ENCODE data around the gene PRSS1.

Gene PRSS1

GRCh38 chr7:142711196-142711595, 38.1 kb upstream of the PRSS1 start:
- Histone ChIP-seq H3K9me3 (ENCODE audit: insufficient read depth, low read length) (no peaks in the 10 kb centered on the region), H3K4me3 (ENCODE audit: low read length) (no peak overlapping the region), H3K27me3 (ENCODE audit: low read depth, low read length) (peaks cover 27% of the 10 kb centered on the region), H3K79me2 (ENCODE audit: low read length) (no peaks in the 10 kb centered on the region), H3K4me2 (ENCODE audit: low read length) (no peak overlapping the region), H3K4me1 (ENCODE audit: low read length) (peaks cover 8% of the 10 kb centered on the region; the same call in 1 of the 2 replicates), H3K27ac (ENCODE audit: low read length) (no peak overlapping the region), H2AFZ (ENCODE audit: low read depth, low read length) (no peak overlapping the region), H4K20me1 (ENCODE audit: insufficient read depth, low read length) (no peaks in the 10 kb centered on the region), H3K36me3 (replicated peaks; ENCODE audit: low read depth, low read length) (no peaks in the 10 kb centered on the region), H3K9ac (ENCODE audit: low read length) (no peak overlapping the region)
- TF ChIP-seq EZH2phosphoT487 (IDR thresholded peaks at IDR 0.05; ENCODE audit: low read depth) = no peak
- TF ChIP-seq, protein P1, sequence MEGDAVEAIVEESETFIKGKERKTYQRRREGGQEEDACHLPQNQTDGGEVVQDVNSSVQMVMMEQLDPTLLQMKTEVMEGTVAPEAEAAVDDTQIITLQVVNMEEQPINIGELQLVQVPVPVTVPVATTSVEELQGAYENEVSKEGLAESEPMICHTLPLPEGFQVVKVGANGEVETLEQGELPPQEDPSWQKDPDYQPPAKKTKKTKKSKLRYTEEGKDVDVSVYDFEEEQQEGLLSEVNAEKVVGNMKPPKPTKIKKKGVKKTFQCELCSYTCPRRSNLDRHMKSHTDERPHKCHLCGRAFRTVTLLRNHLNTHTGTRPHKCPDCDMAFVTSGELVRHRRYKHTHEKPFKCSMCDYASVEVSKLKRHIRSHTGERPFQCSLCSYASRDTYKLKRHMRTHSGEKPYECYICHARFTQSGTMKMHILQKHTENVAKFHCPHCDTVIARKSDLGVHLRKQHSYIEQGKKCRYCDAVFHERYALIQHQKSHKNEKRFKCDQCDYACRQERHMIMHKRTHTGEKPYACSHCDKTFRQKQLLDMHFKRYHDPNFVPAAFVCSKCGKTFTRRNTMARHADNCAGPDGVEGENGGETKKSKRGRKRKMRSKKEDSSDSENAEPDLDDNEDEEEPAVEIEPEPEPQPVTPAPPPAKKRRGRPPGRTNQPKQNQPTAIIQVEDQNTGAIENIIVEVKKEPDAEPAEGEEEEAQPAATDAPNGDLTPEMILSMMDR (IDR thresholded peaks at IDR 0.05; ENCODE audit: low read depth, low read length) = no peak

GRCh38 chr7:142711746-142712616, 37.3 kb upstream of the PRSS1 start:
- H3K9ac ChIP-seq (ENCODE audit: low read length) = peak overlapping the region; percentile 24
- H3K27me3 ChIP-seq (ENCODE audit: low read depth, low read length) = peaks cover 27% of the 10 kb centered on the region
- no peak overlapping the region for H3K27ac ChIP-seq (ENCODE audit: low read length)
- no peaks in the 10 kb centered on the region for H3K36me3 ChIP-seq (replicated peaks; ENCODE audit: low read depth, low read length)
- peak overlapping the region; percentile 79 for H3K4me3 ChIP-seq (ENCODE audit: low read length)
- TF ChIP-seq EZH2phosphoT487 (IDR thresholded peaks at IDR 0.05; ENCODE audit: low read depth) = no peak
- TF ChIP-seq, protein P1 (IDR thresholded peaks at IDR 0.05; ENCODE audit: low read depth, low read length) = peak; percentile 82
- no peaks in the 10 kb centered on the region for H4K20me1 ChIP-seq (ENCODE audit: insufficient read depth, low read length)
- H3K4me2 ChIP-seq (ENCODE audit: low read length) = peak overlapping the region; percentile 95
- no peaks in the 10 kb centered on the region for H3K79me2 ChIP-seq (ENCODE audit: low read length)
- peak overlapping the region; percentile 92 for H2AFZ ChIP-seq (ENCODE audit: low read depth, low read length)
- peaks cover 8% of the 10 kb centered on the region; the same call in 1 of the 2 replicates for H3K4me1 ChIP-seq (ENCODE audit: low read length)
- no peaks in the 10 kb centered on the region for H3K9me3 ChIP-seq (ENCODE audit: insufficient read depth, low read length)

- H4K20me1 ChIP-seq (ENCODE audit: insufficient read depth, low read length) = no peaks in the 10 kb centered on the region
- H3K4me3 ChIP-seq (ENCODE audit: low read length) = peak overlapping the region; percentile 79; the same call in 1 of the 2 replicates
- H3K27me3 ChIP-seq (ENCODE audit: low read depth, low read length) = peaks cover 27% of the 10 kb centered on the region
- H3K27ac ChIP-seq (ENCODE audit: low read length) = no peak overlapping the region
- H2AFZ ChIP-seq (ENCODE audit: low read depth, low read length) = no peak overlapping the region
- no peak overlapping the region for H3K9ac ChIP-seq (ENCODE audit: low read length)
- TF ChIP-seq, protein P1 (IDR thresholded peaks at IDR 0.05; ENCODE audit: low read depth, low read length) = no peak; the same call in 1 of the 2 replicates
- no peak for TF ChIP-seq EZH2phosphoT487 (IDR thresholded peaks at IDR 0.05; ENCODE audit: low read depth)
- H3K36me3 ChIP-seq (replicated peaks; ENCODE audit: low read depth, low read length) = no peaks in the 10 kb centered on the region
- H3K9me3 ChIP-seq (ENCODE audit: insufficient read depth, low read length) = no peaks in the 10 kb centered on the region
- peaks cover 8% of the 10 kb centered on the region; the same call in 1 of the 2 replicates for H3K4me1 ChIP-seq (ENCODE audit: low read length)
- no peaks in the 10 kb centered on the region for H3K79me2 ChIP-seq (ENCODE audit: low read length)
- peak overlapping the region; percentile 95 for H3K4me2 ChIP-seq (ENCODE audit: low read length)
These were observed 36.7 kb upstream of the PRSS1 start for GRCh38 chr7:142712617-142712957.

DNA sequence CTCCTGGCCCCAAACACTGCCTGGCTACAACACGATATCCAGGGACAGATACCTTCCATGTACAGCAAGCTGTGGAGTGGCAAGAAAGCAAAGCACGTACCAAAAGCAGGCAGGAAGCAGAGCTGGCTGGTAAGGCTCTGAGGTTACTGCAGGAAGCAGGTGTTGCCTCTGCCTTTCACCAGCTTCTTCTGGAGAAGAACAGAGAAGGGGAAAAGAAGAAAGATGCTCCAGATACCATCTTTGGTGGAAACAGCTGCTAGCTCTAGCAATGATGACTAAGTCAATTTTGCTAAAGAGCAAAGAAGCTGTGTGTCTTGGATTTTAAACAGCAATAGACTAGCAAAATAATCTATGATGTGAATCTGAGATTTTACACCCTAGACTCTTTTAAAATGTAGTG, 34.9 kb upstream of the PRSS1 start:
- H3K79me2 ChIP-seq (ENCODE audit: low read length) = no peaks in the 10 kb centered on the region
- no peaks in the 10 kb centered on the region for H4K20me1 ChIP-seq (ENCODE audit: insufficient read depth, low read length)
- peaks cover 8% of the 10 kb centered on the region; the same call in 1 of the 2 replicates for H3K4me1 ChIP-seq (ENCODE audit: low read length)
- H3K4me2 ChIP-seq (ENCODE audit: low read length) = no peak overlapping the region
- peak overlapping the region; percentile 62 for H2AFZ ChIP-seq (ENCODE audit: low read depth, low read length)
- H3K36me3 ChIP-seq (replicated peaks; ENCODE audit: low read depth, low read length) = no peaks in the 10 kb centered on the region
- no peak overlapping the region for H3K9ac ChIP-seq (ENCODE audit: low read length)
- peaks cover 23% of the 10 kb centered on the region for H3K27me3 ChIP-seq (ENCODE audit: low read depth, low read length)
- H3K27ac ChIP-seq (ENCODE audit: low read length) = no peak overlapping the region
- TF ChIP-seq, protein P1 (IDR thresholded peaks at IDR 0.05; ENCODE audit: low read depth, low read length) = no peak
- TF ChIP-seq EZH2phosphoT487 (IDR thresholded peaks at IDR 0.05; ENCODE audit: low read depth) = no peak
- no peaks in the 10 kb centered on the region for H3K9me3 ChIP-seq (ENCODE audit: insufficient read depth, low read length)
- no peak overlapping the region for H3K4me3 ChIP-seq (ENCODE audit: low read length)
